Measurements from ENCODE around the gene AFAP1. TPM values are rescaled to one million over a fixed set of nuclear protein-coding genes. Genes with fewer than 3 reads are reported as not detected.

Gene AFAP1
- total RNA-seq, 4 donors from 2014 or later, result 4.4 to 16.6 (median 10.7) TPM

DNA sequence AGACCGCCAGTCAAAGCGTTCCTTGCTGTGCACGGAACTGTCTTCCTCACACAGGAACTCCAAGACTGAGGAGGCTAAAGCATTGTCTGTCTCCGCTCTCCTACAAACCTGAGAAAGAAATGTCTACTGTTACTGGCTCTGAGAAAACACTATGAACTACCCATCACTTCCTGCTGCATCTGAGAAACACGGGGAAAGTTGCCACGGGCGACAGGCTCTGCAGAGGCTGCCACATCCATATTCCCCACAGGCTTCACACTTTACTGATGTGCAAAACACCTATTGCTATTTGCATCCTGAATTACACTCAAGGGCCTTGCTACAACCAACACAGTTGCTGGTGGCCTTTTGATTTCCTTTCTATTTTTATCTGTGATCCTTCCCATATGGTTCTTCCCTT is 59.0 kb downstream of the AFAP1 start:
- H3K27ac ChIP-seq, result peak overlapping the region in 3 of 4 donors; percentile 17 to 69 (median 64)
- H3K4me3 ChIP-seq, result no peak overlapping the region
- TF ChIP-seq CTCF (IDR thresholded peaks at IDR 0.05) (no peak), POLR2A (IDR thresholded peaks at IDR 0.05) (no peak)
- no peak for DNase-seq
- 70 to 77% methylated on average over 7 of the region's 7 CpGs for WGBS, 2 donors
- H3K9me3 ChIP-seq, result no peaks in the 10 kb centered on the region
- H3K4me1 ChIP-seq, result peaks cover 0 to 81% (median 28%) of the 10 kb centered on the region in 3 donors
- intact Hi-C loops (cut with DNase I), result no loop called here
- no peaks in the 10 kb centered on the region for H3K27me3 ChIP-seq
- H3K36me3 ChIP-seq, result no peaks in the 10 kb centered on the region

- peak overlapping the region in 2 of 4 donors; percentile 64 to 69 for H3K27ac ChIP-seq
- H3K4me3 ChIP-seq, result no peak overlapping the region
- no peaks in the 10 kb centered on the region for H3K27me3 ChIP-seq
- 63% methylated on average over 5 to 6 of the region's 6 CpGs for WGBS, 2 donors
- H3K36me3 ChIP-seq, result no peaks in the 10 kb centered on the region
- TF ChIP-seq POLR2A (IDR thresholded peaks at IDR 0.05) (no peak), CTCF (IDR thresholded peaks at IDR 0.05) (no peak)
- intact Hi-C loops (cut with DNase I), result no loop called here
- no peaks in the 10 kb centered on the region for H3K9me3 ChIP-seq
- peaks cover 0 to 76% (median 26%) of the 10 kb centered on the region in 3 donors for H3K4me1 ChIP-seq
- no peak for DNase-seq
Observed at GRCh38 chr4:7879127-7879526, 60.5 kb downstream of the AFAP1 start.

GRCh38 chr4:7878323-7878722 is 61.3 kb downstream of the AFAP1 start:
- Histone ChIP-seq H3K9me3 (no peaks in the 10 kb centered on the region), H3K27me3 (no peaks in the 10 kb centered on the region), H3K4me3 (no peak overlapping the region), H3K4me1 (peaks cover 0 to 81% (median 26%) of the 10 kb centered on the region in 3 donors), H3K27ac (peak overlapping the region in 3 of 4 donors; percentile 64 to 75 (median 69)), H3K36me3 (no peaks in the 10 kb centered on the region)
- 72 to 94% methylated on average over 6 of the region's 6 CpGs for WGBS, 2 donors
- intact Hi-C loops (cut with DNase I), result no loop called here
- no peak for TF ChIP-seq POLR2A (IDR thresholded peaks at IDR 0.05)
- no peak for TF ChIP-seq CTCF (IDR thresholded peaks at IDR 0.05)
- DNase-seq, result no peak

GRCh38 chr4:7877176-7877575 is 62.5 kb downstream of the AFAP1 start:
- Histone ChIP-seq H3K4me1 (peaks cover 4 to 82% (median 26%) of the 10 kb centered on the region in 3 donors), H3K27ac (peak overlapping the region in 3 of 4 donors; percentile 64 to 75 (median 69)), H3K36me3 (no peaks in the 10 kb centered on the region), H3K4me3 (no peak overlapping the region), H3K9me3 (no peaks in the 10 kb centered on the region), H3K27me3 (no peaks in the 10 kb centered on the region)
- 69 to 76% methylated on average over 6 of the region's 6 CpGs for WGBS, 2 donors
- intact Hi-C loops (cut with DNase I), result no loop called here
- DNase-seq, result no peak
- TF ChIP-seq POLR2A (IDR thresholded peaks at IDR 0.05) (no peak), CTCF (IDR thresholded peaks at IDR 0.05) (no peak)

DNA sequence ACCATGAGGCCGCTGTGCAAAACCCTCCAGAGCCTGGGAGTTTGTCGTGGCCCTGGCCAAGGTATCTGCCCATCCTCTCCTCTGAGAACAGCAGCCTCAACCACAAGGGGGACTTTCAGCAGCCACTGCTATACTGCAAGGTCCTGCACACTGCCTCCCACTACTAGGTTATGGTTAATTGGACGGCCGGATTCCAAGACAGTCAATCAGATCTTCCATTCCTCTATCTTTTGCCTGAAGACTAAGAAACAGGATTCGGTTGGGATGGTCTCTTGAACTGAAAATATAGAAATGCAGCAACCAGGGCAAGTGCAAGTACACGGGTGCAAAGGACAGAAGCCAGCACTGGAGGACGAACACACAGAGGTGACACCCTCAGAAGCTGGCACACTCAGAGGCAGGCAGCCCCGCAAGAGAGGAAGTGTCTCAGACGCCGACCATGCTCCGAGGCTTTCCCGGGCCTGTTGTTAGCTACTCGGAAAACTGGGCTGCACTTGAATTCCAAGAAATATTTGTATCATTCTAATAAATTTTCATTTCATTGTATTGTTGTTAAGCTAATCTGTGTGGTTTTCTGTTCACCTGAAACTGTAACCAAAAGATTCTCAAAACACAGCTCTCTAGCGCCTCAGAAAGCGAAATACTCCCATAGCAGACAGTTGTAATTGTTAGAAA is 63.3 kb downstream of the AFAP1 start:
- Histone ChIP-seq H3K27ac (peak overlapping the region in 3 of 4 donors; percentile 64 to 75 (median 69)), H3K36me3 (peaks cover 0 to 2% (median 0%) of the 10 kb centered on the region in 3 donors), H3K4me3 (peak overlapping the region in 1 of 4 donors; percentile 19), H3K9me3 (no peaks in the 10 kb centered on the region), H3K27me3 (no peaks in the 10 kb centered on the region), H3K4me1 (peaks cover 13 to 90% (median 28%) of the 10 kb centered on the region in 3 donors)
- intact Hi-C loops (cut with DNase I), result no loop called here
- no peak for TF ChIP-seq POLR2A (IDR thresholded peaks at IDR 0.05)
- peak in 2 of 6 experiments; percentile 8 to 20 for TF ChIP-seq CTCF (IDR thresholded peaks at IDR 0.05)
- DNase-seq, result no peak
- WGBS, 2 donors, result 38 to 53% methylated on average over 11 to 15 of the region's 15 CpGs

Measured in esophagus squamous epithelium (tissue), 5 donors.